Uterus (tissue), 2 donors: ENCODE measurements around the gene UBE2E3.
"Not testable (repeated sequence)": the region's sequence is repeated elsewhere in the genome, so short reads cannot be mapped to it uniquely, and the experiment has no call there.

Experiments used
- POLR2A ChIP-seq, 2 donors: fragments of 450-650 bp; IDR thresholded peaks; one replicate each; pipeline ENCODE4 v1.6.1; 2016; ENCODE audit warnings: antibody characterized with exemption in 2 of 2, mild to moderate bottlenecking in 1 of 2, moderate library complexity in 1 of 2
- TF ChIP-seq, protein P1 (sequence below), 4 experiments: fragments of 200-600 bp in 2 of 4; fragments of 450-650 bp in 2 of 4; sonication (generic) in 2 of 4; IDR thresholded peaks; one replicate each; pipeline ENCODE4 v1.5.1; 2016 to 2019; ENCODE audit warnings: antibody characterized with exemption in 4 of 4, mild to moderate bottlenecking in 2 of 4, moderate library complexity in 1 of 4

DNA sequence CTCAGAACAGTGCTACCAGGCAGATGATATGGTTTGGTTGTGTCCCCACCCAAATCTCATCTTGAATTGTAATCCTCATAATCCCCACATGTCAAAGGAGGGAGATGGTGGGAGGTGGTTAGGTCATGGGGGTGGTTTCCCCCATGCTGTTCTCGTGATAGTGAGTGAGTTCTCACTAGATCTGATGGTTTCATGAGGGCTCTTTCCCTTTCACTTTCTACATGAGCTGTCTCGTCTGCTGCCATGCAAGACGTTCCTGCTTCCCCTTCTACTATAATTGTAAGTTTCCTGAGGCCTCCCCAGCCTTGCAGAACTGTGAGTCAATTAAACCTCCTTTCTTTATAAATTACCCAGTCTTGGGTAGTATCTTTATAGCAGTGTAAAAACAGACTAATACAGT lies 42.9 kb upstream of the UBE2E3 start:
- TF ChIP-seq, protein P1, sequence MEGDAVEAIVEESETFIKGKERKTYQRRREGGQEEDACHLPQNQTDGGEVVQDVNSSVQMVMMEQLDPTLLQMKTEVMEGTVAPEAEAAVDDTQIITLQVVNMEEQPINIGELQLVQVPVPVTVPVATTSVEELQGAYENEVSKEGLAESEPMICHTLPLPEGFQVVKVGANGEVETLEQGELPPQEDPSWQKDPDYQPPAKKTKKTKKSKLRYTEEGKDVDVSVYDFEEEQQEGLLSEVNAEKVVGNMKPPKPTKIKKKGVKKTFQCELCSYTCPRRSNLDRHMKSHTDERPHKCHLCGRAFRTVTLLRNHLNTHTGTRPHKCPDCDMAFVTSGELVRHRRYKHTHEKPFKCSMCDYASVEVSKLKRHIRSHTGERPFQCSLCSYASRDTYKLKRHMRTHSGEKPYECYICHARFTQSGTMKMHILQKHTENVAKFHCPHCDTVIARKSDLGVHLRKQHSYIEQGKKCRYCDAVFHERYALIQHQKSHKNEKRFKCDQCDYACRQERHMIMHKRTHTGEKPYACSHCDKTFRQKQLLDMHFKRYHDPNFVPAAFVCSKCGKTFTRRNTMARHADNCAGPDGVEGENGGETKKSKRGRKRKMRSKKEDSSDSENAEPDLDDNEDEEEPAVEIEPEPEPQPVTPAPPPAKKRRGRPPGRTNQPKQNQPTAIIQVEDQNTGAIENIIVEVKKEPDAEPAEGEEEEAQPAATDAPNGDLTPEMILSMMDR (IDR thresholded peaks at IDR 0.05), result not testable (repeated sequence)
- not testable (repeated sequence) for TF ChIP-seq POLR2A (IDR thresholded peaks at IDR 0.05)
